ENCODE results near the gene AFM.

- no peak for TF ChIP-seq CTCF (conservative IDR thresholded peaks at IDR 0.05)
- no peak for TF ChIP-seq EZH2 (IDR thresholded peaks at IDR 0.05; ENCODE audit: low read depth)
Measured at GRCh38 chr4:73454920-73455319, 26.6 kb upstream of the AFM start.

Data from PC-9 (cell line).